ENCODE measurements around the gene ZNF813. TPM values are rescaled to one million over a fixed set of nuclear protein-coding genes. Genes with fewer than 3 reads are reported as not detected.
"Not testable (repeated sequence)": the region's sequence is repeated elsewhere in the genome, so short reads cannot be mapped to it uniquely, and the experiment has no call there.

The ZNF813 gene
- total and polyA plus RNA-seq, 4 experiments from 2014 or later: 0.86 to 10.1 (median 7.6) TPM

DNA sequence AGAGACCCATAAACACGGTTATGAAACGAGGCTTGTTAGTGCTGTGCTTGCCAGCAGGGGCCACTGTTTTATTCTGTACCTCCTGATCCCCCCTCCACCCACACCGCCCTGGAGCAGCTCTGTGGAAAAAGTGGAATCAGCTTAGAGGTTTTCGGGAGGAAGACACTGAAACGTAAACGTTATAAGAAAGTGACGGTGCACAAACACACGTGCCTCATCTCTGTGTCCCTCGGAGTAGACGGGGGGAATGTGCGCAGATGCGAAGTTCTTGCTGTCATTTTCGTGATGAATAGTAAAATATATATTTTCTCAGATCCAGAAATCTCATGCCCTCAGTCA, 36.8 kb downstream of the ZNF813 start:
- H3K36me3 Mint-ChIP-seq; DNase-seq; H3K36me3 ChIP-seq (ENCODE audit: insufficient read depth, low read length); intact Hi-C loops (cut with micrococcal nuclease); H3K27me3 Mint-ChIP-seq; H3K27ac ChIP-seq (ENCODE audit: low read depth, low read length); H3K4me3 Mint-ChIP-seq; CTCF ChIA-PET (ENCODE audit: partially characterized antibody); H3K4me1 Mint-ChIP-seq; H3K27ac Mint-ChIP-seq; H3K9me3 ChIP-seq (ENCODE audit: control insufficient read depth in 1 of 2, low read length in 2 of 2); H3K4me1 ChIP-seq (ENCODE audit: insufficient read depth, low read length); H3K4me3 ChIP-seq (ENCODE audit: low read length in 2 of 2); POLR2A ChIA-PET (ENCODE audit: partially characterized antibody); H3K27me3 ChIP-seq (ENCODE audit: insufficient read depth, low read length): not testable (repeated sequence)
- peaks cover 2 to 52% (median 28%) of the 10 kb centered on the region in 8 donors for H3K9me3 Mint-ChIP-seq

GRCh38 chr19:53504885-53505284, 37.4 kb downstream of the ZNF813 start:
- H3K36me3 Mint-ChIP-seq: no peaks in the 10 kb centered on the region
- no peak overlapping the region for H3K4me3 ChIP-seq (ENCODE audit: low read length in 2 of 2)
- H3K4me1 Mint-ChIP-seq: no peaks in the 10 kb centered on the region
- ChIA-PET CTCF (ENCODE audit: partially characterized antibody) (no interaction called here), POLR2A (ENCODE audit: partially characterized antibody) (no interaction called here)
- H3K27ac Mint-ChIP-seq: no peak overlapping the region
- H3K4me3 Mint-ChIP-seq: no peak overlapping the region
- intact Hi-C loops (cut with micrococcal nuclease): no loop called here
- H3K27ac ChIP-seq (ENCODE audit: low read depth, low read length): no peak overlapping the region
- no peaks in the 10 kb centered on the region for H3K36me3 ChIP-seq (ENCODE audit: insufficient read depth, low read length)
- no peaks in the 10 kb centered on the region for H3K4me1 ChIP-seq (ENCODE audit: insufficient read depth, low read length)
- H3K9me3 ChIP-seq (ENCODE audit: control insufficient read depth in 1 of 2, low read length in 2 of 2): no peaks in the 10 kb centered on the region
- peaks cover 2 to 48% (median 26%) of the 10 kb centered on the region in 8 donors for H3K9me3 Mint-ChIP-seq
- no peak for DNase-seq
- H3K27me3 Mint-ChIP-seq: peaks cover 3 to 9% of the 10 kb centered on the region in 2 donors
- H3K27me3 ChIP-seq (ENCODE audit: insufficient read depth, low read length): peaks cover 3% of the 10 kb centered on the region

DNA sequence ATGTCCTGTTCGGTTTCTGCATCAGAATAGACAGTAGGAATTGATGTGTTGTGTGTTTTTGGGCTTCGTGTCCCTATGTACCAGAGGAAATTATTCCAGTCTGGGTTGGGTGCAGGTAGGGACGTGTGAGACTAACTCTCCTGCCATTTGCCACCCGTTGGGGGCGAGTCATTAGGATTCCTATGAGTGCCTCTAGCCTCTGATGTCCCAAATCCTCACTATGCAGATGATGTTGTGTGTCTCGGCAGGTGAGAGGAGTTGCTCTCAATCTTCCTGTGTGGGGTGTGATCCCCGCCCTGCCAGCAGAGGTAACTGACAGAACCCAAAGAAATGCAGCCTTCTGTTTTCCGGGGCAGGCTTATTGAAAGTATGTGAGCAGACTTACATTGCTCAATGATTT, 39.2 kb downstream of the ZNF813 start:
- DNase-seq: no peak
- Histone ChIP-seq H3K4me3 (ENCODE audit: low read length in 2 of 2) (no peak overlapping the region), H3K27ac (ENCODE audit: low read depth, low read length) (no peak overlapping the region), H3K9me3 (ENCODE audit: control insufficient read depth in 1 of 2, low read length in 2 of 2) (no peaks in the 10 kb centered on the region), H3K36me3 (ENCODE audit: insufficient read depth, low read length) (no peaks in the 10 kb centered on the region), H3K4me1 (ENCODE audit: insufficient read depth, low read length) (no peaks in the 10 kb centered on the region), H3K27me3 (ENCODE audit: insufficient read depth, low read length) (peaks cover 3% of the 10 kb centered on the region)
- Mint-ChIP-seq H3K27me3 (peaks cover 2 to 9% of the 10 kb centered on the region in 2 donors), H3K4me3 (no peak overlapping the region), H3K36me3 (no peaks in the 10 kb centered on the region), H3K9me3 (peaks cover under 1 to 32% (median 13%) of the 10 kb centered on the region in 8 donors), H3K27ac (no peak overlapping the region), H3K4me1 (peaks cover 0 to under 1% (median 0%) of the 10 kb centered on the region in 4 donors)
- intact Hi-C loops (cut with micrococcal nuclease): no loop called here
- ChIA-PET CTCF (ENCODE audit: partially characterized antibody) (interaction anchor here (1.3 kb wide), 1 partner anchor 82 kb away, joined by 6 read pairs; no protein-coding TSS in a partner anchor), POLR2A (ENCODE audit: partially characterized antibody) (no interaction called here)

DNA sequence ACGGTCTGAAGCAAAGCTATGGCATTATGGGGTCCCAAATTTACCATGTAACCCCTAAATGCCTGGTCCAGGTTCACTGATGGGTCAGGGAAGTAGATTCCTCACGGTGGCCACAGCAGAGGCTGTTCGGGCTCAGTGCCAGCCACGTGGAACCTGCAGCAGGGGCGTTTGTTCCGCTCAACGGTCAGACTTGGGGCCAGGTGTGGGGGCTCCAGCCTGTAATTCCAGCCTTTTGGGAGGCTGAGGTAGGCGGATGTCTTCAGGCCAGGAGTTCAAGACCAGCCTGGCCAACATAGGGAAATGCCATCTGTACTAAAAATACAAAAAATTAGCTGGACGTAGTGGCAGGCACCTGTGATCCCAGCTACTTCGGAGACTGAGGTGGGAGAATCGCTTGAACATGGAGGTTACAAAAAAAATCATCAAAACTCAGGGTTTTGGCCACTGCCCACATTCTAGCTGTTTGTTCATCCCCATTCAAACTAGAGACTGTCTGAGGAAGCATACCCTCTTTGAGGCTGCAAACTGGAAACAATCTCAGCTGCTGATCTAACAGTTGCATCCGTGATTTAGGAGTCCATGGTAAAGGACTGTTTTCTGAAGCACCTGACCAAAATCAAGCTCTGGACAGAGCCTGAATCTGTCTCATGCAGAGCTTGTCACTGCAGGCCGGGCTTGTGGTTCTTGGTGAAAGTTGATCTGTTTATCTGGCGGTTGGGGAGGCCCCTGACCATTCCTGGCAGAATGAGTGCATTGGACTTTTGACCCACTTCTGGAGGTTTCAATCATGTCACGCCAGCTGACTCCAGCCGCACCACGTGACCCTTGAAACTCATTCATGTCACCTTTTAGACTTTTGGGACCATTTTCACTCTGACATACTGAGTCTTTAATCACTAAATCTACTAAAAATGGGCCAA, 40.2 kb downstream of the ZNF813 start:
- ChIA-PET POLR2A (ENCODE audit: partially characterized antibody) (no interaction called here), CTCF (ENCODE audit: partially characterized antibody) (interaction anchor here (1.3 kb wide), 1 partner anchor 83 kb away, joined by 6 read pairs; no protein-coding TSS in a partner anchor)
- peaks cover 0 to 2% (median 1%) of the 10 kb centered on the region in 4 donors for H3K4me1 Mint-ChIP-seq
- no peak overlapping the region for H3K4me3 ChIP-seq (ENCODE audit: low read length in 2 of 2)
- no peaks in the 10 kb centered on the region for H3K4me1 ChIP-seq (ENCODE audit: insufficient read depth, low read length)
- H3K9me3 ChIP-seq (ENCODE audit: control insufficient read depth in 1 of 2, low read length in 2 of 2): no peaks in the 10 kb centered on the region
- peaks cover 0 to 24% (median 9%) of the 10 kb centered on the region in 8 donors for H3K9me3 Mint-ChIP-seq
- peaks cover 2 to 7% of the 10 kb centered on the region in 2 donors for H3K27me3 Mint-ChIP-seq
- intact Hi-C loops (cut with micrococcal nuclease): no loop called here
- no peak overlapping the region for H3K27ac ChIP-seq (ENCODE audit: low read depth, low read length)
- no peaks in the 10 kb centered on the region for H3K36me3 Mint-ChIP-seq
- no peak overlapping the region for H3K27ac Mint-ChIP-seq
- no peaks in the 10 kb centered on the region for H3K36me3 ChIP-seq (ENCODE audit: insufficient read depth, low read length)
- H3K27me3 ChIP-seq (ENCODE audit: insufficient read depth, low read length): peaks cover 3% of the 10 kb centered on the region
- no peak for DNase-seq
- no peak overlapping the region for H3K4me3 Mint-ChIP-seq

- H3K9me3 Mint-ChIP-seq: peaks cover 0 to 21% (median 8%) of the 10 kb centered on the region in 8 donors
- Histone ChIP-seq H3K9me3 (ENCODE audit: control insufficient read depth in 1 of 2, low read length in 2 of 2) (no peaks in the 10 kb centered on the region), H3K27ac (ENCODE audit: low read depth, low read length) (no peak overlapping the region), H3K27me3 (ENCODE audit: insufficient read depth, low read length) (peaks cover 3% of the 10 kb centered on the region), H3K4me1 (ENCODE audit: insufficient read depth, low read length) (no peaks in the 10 kb centered on the region), H3K36me3 (ENCODE audit: insufficient read depth, low read length) (no peaks in the 10 kb centered on the region), H3K4me3 (ENCODE audit: low read length in 2 of 2) (no peak overlapping the region)
- POLR2A ChIA-PET (ENCODE audit: partially characterized antibody): no interaction called here
- H3K4me3 Mint-ChIP-seq: no peak overlapping the region
- CTCF ChIA-PET (ENCODE audit: partially characterized antibody): interaction anchor here (0.8 to 0.9 kb wide), 2 partner anchors 84 to 123 kb away, joined by 3 to 4 read pairs; no protein-coding TSS in a partner anchor
- H3K36me3 Mint-ChIP-seq: no peaks in the 10 kb centered on the region
- H3K27ac Mint-ChIP-seq: no peak overlapping the region
- intact Hi-C loops (cut with micrococcal nuclease): no loop called here
- H3K4me1 Mint-ChIP-seq: peaks cover 0 to 2% (median 1%) of the 10 kb centered on the region in 4 donors
- peaks cover 2 to 4% of the 10 kb centered on the region in 2 donors for H3K27me3 Mint-ChIP-seq
- DNase-seq: no peak
Measured at GRCh38 chr19:53509443-53509842, 41.9 kb downstream of the ZNF813 start.

DNA sequence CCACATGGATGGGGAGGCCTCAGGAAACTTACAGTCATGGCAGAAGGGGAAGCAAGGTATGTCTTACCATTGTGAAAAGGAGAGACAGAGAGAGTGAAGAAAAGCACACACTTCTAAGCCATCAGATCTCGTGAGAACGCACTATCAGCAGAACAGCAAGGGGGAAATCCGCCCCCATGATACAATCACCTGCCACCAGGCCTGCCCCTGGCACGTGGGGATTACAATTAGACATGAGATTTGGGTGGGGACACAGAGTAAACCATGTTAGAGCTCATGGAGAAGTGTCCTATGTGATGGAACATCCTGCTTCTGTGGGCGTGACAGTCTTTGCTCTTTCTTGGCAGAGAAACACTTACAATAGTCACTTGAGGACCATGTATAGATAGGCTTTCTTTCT, 42.3 kb downstream of the ZNF813 start:
- ChIA-PET POLR2A (ENCODE audit: partially characterized antibody) (no interaction called here), CTCF (ENCODE audit: partially characterized antibody) (interaction anchor here (0.8 to 1.6 kb wide), 4 partner anchors 85 to 314 kb away, joined by 3 to 10 read pairs (median 4); no protein-coding TSS in a partner anchor)
- DNase-seq: no peak
- no peaks in the 10 kb centered on the region for H3K9me3 ChIP-seq (ENCODE audit: control insufficient read depth in 1 of 2, low read length in 2 of 2)
- H3K4me1 ChIP-seq (ENCODE audit: insufficient read depth, low read length): no peaks in the 10 kb centered on the region
- H3K36me3 Mint-ChIP-seq: no peaks in the 10 kb centered on the region
- no peak overlapping the region for H3K4me3 Mint-ChIP-seq
- peaks cover 2% of the 10 kb centered on the region for H3K27me3 ChIP-seq (ENCODE audit: insufficient read depth, low read length)
- H3K27me3 Mint-ChIP-seq: peaks cover 0 to 2% of the 10 kb centered on the region in 2 donors
- no peak overlapping the region for H3K27ac ChIP-seq (ENCODE audit: low read depth, low read length)
- peaks cover 0 to 22% (median 5%) of the 10 kb centered on the region in 8 donors for H3K9me3 Mint-ChIP-seq
- H3K27ac Mint-ChIP-seq: no peak overlapping the region
- no peak overlapping the region for H3K4me3 ChIP-seq (ENCODE audit: low read length in 2 of 2)
- H3K4me1 Mint-ChIP-seq: peaks cover 0 to 2% (median 1%) of the 10 kb centered on the region in 4 donors
- H3K36me3 ChIP-seq (ENCODE audit: insufficient read depth, low read length): no peaks in the 10 kb centered on the region
- intact Hi-C loops (cut with micrococcal nuclease): no loop called here

DNA sequence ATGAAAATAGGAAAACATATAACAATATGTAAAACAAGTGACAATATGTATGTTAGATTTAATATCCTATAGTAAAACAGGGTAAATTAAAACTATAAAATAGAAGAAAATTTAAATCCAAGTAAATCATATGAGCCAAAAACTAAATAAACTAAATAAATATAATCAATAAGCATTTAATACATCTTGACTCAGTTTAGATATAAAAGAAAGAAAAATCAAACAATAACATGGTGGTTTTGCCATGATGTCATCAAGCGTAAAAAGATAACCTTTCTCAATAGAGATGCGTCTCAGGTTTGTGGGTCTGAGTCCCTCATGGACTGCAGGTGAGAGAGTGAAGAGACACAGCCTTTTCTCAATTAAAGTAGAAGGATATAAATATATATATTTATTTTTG, 43.8 kb downstream of the ZNF813 start:
- DNase-seq: no peak
- Histone ChIP-seq H3K4me1 (ENCODE audit: insufficient read depth, low read length) (no peaks in the 10 kb centered on the region), H3K9me3 (ENCODE audit: control insufficient read depth in 1 of 2, low read length in 2 of 2) (no peaks in the 10 kb centered on the region), H3K4me3 (ENCODE audit: low read length in 2 of 2) (no peak overlapping the region), H3K27ac (ENCODE audit: low read depth, low read length) (no peak overlapping the region), H3K27me3 (ENCODE audit: insufficient read depth, low read length) (no peaks in the 10 kb centered on the region), H3K36me3 (ENCODE audit: insufficient read depth, low read length) (no peaks in the 10 kb centered on the region)
- Mint-ChIP-seq H3K36me3 (no peaks in the 10 kb centered on the region), H3K4me1 (peaks cover 0 to 2% (median 1%) of the 10 kb centered on the region in 4 donors), H3K27ac (no peak overlapping the region), H3K9me3 (peaks cover 0 to 23% (median 3%) of the 10 kb centered on the region in 8 donors), H3K27me3 (peaks cover 0 to 1% of the 10 kb centered on the region in 2 donors), H3K4me3 (no peak overlapping the region)
- intact Hi-C loops (cut with micrococcal nuclease): no loop called here
- ChIA-PET POLR2A (ENCODE audit: partially characterized antibody) (no interaction called here), CTCF (ENCODE audit: partially characterized antibody) (interaction anchor here (1.6 kb wide), 1 partner anchor 316 kb away, joined by 10 read pairs; no protein-coding TSS in a partner anchor)
